GM12878 (cell line): Measurements from ENCODE around the gene BICD1. TPM values are rescaled to one million over a fixed set of nuclear protein-coding genes. Genes with fewer than 3 reads are reported as not detected.
"Not testable (repeated sequence)": the region's sequence is repeated elsewhere in the genome, so short reads cannot be mapped to it uniquely, and the experiment has no call there.

ENCODE experiments used
- ATAC-seq: fragments of 200-7000 bp; cut with Tn5 transposase; 3 replicates; pipeline ENCODE4 v1.9.1; 2020; ENCODE audit warnings: mild to moderate bottlenecking, moderate library complexity
- BruUV-seq: library from RNA; stranded (reverse); fragments of 400-500 nt; replicated peaks from 2 replicates; lab custom pipeline; 2021; lab: Mats Ljungman, UMichigan
- CTCF ChIA-PET: fragments of 300-600 bp; sonication (Branson Sonifier 250); formaldehyde crosslinking; extraction: SDS; loops from one replicate; lab custom pipeline; 2021; ENCODE audit warnings: inconsistent platforms; lab: Yijun Ruan, JAX
- POLR2A ChIA-PET: fragments of 350-600 bp; formaldehyde crosslinking; extraction: SDS; loops from one replicate; lab custom pipeline; 2021; ENCODE audit warnings: inconsistent platforms; lab: Charles Lee
- RAD21 ChIA-PET: fragments of 300-600 bp; sonication (Branson Sonifier 250); formaldehyde crosslinking; loops from one replicate; lab custom pipeline; 2023; ENCODE audit warnings: antibody characterized with exemption; ENCODE audit not compliant: unreplicated experiment; lab: Charles Lee
- SMC1A ChIA-PET: fragments of 300-600 bp; sonication (Branson Sonifier 250); formaldehyde crosslinking; loops from one replicate; lab custom pipeline; 2023; ENCODE audit not compliant: unreplicated experiment, uncharacterized antibody; lab: Charles Lee
- DNase-seq: peaks from one replicate; pipeline ENCODE4 v3.0.0-alpha.2; 2011; ENCODE audit warnings: low read depth, low spot score
- FAIRE-seq: peaks from 3 replicates; lab custom pipeline; 2011; peaks lifted over from hg19 to GRCh38; lab: Jason Lieb, UNC
- H2AFZ ChIP-seq: 2 replicates; pipeline ENCODE4 v1.6.0; 2011; ENCODE audit warnings: low read depth, low read length, control low read depth; ENCODE audit not compliant: control insufficient read depth
- H3K27ac ChIP-seq: 2 replicates; pipeline ENCODE4 v1.5.1; 2011; ENCODE audit warnings: control low read depth; ENCODE audit not compliant: control insufficient read depth, insufficient read depth
- H3K27me3 ChIP-seq, 2 experiments: replicated peaks in 1 of 2; 2 replicates each; pipeline versions ENCODE4 v1.6.0 to v1.6.1; 2011; ENCODE audit warnings: low read length in 1 of 2; ENCODE audit not compliant: control insufficient read depth in 2 of 2, insufficient read depth in 2 of 2
- H3K36me3 ChIP-seq, 2 experiments: 2 replicates each; pipeline ENCODE4 v1.5.1; 2011; ENCODE audit warnings: low read length in 1 of 2; ENCODE audit not compliant: control insufficient read depth in 2 of 2, insufficient read depth in 2 of 2
- H3K4me1 ChIP-seq: 2 replicates; pipeline ENCODE4 v1.6.1; 2011; ENCODE audit warnings: mild to moderate bottlenecking, low read length, moderate library complexity, mixed read lengths; ENCODE audit not compliant: control insufficient read depth, insufficient read depth
- H3K4me2 ChIP-seq: 2 replicates; pipeline ENCODE4 v1.6.0; 2011; ENCODE audit warnings: control low read depth; ENCODE audit not compliant: control insufficient read depth, insufficient read depth
- H3K4me3 ChIP-seq: fragments of 200-600 bp; sonication (generic); 2 replicates; pipeline ENCODE4 v1.5.1; 2016
- H3K79me2 ChIP-seq: 2 replicates; pipeline ENCODE4 v1.6.0; 2011; ENCODE audit warnings: low read length; ENCODE audit not compliant: control insufficient read depth, insufficient read depth
- H3K9ac ChIP-seq: 2 replicates; pipeline ENCODE4 v1.8.0; 2011; ENCODE audit warnings: low read length, control low read depth, mixed read lengths; ENCODE audit not compliant: control insufficient read depth, insufficient read depth
- H3K9me3 ChIP-seq: replicated peaks from 3 replicates; pipeline ENCODE4 v1.5.1; 2011; ENCODE audit warnings: mild to moderate bottlenecking, low read length; ENCODE audit not compliant: control insufficient read depth, insufficient read depth
- H4K20me1 ChIP-seq: 2 replicates; pipeline ENCODE4 v1.6.0; 2011; ENCODE audit not compliant: control insufficient read depth, insufficient read depth
- BCL3 ChIP-seq: IDR thresholded peaks from 2 replicates; pipeline ENCODE4 v1.6.1; 2011; ENCODE audit warnings: borderline replicate concordance, low read depth, mild to moderate bottlenecking, moderate library complexity, low read length; ENCODE audit not compliant: insufficient read depth, poor library complexity, severe bottlenecking
- BMI1 ChIP-seq: fragments of 450-650 bp; IDR thresholded peaks from 2 replicates; pipeline ENCODE4 v1.6.1; 2016; ENCODE audit warnings: mild to moderate bottlenecking, moderate library complexity, borderline replicate concordance
- CEBPB ChIP-seq, 2 experiments: fragments of 150-350 bp in 1 of 2; IDR thresholded peaks; 2 replicates each; pipeline ENCODE4 v1.6.1; 2012 to 2014; ENCODE audit warnings: low read depth in 2 of 2, low read length in 2 of 2, borderline replicate concordance in 1 of 2, inconsistent platforms in 1 of 2
- HSF1 ChIP-seq: fragments of 150-350 bp; IDR thresholded peaks from 2 replicates; pipeline ENCODE4 v1.6.1; 2014; ENCODE audit warnings: mild to moderate bottlenecking, low read depth, low read length
- POLR2AphosphoS5 ChIP-seq: IDR thresholded peaks from 2 replicates; pipeline ENCODE4 v1.6.1; 2011; ENCODE audit warnings: mild to moderate bottlenecking, low read length, inconsistent platforms
- SP1 ChIP-seq: IDR thresholded peaks from one replicate; pipeline ENCODE4 v1.6.1; 2011; ENCODE audit warnings: low read depth, low read length
- SREBF2 ChIP-seq: IDR thresholded peaks from 2 replicates; pipeline ENCODE4 v1.6.1; 2012; ENCODE audit warnings: mild to moderate bottlenecking, low read length
- WGBS: methylation state at CpG from one replicate; pipeline ENCODE4 v1.1.6; 2016; ENCODE audit warnings: low lambda C conversion rate; ENCODE audit not compliant: insufficient replicate concordance, insufficient coverage; ENCODE audit errors: missing lambda C conversion rate; 5-methylcytosine and 5-hydroxymethylcytosine counted together
- in situ Hi-C: fragments of 300-500 bp; cut with MboI; formaldehyde crosslinking; loops from 9 replicates; pipeline ENCODE4 v1.14.3; 2018; ENCODE audit warnings: mixed read lengths
- intact Hi-C: fragments of 100-400 bp; cut with micrococcal nuclease; formaldehyde crosslinking; loops from one replicate; pipeline ENCODE4 v1.14.2; 2022; ENCODE audit not compliant: unreplicated experiment
- polyA plus RNA-seq, 11 experiments: library from polyadenylated mRNA; depleted of rRNA in 4 of 11; unstranded in 6 of 11; stranded (reverse) in 5 of 11; fragments of >200 nt; fragmentation: Nextera tagmentation in 4 of 11; fragmentation: Illumina TruSeq in 1 of 11; extraction: Ambion mirVana in 4 of 11; extraction: Trizol in 1 of 11; gene quantifications; 1 replicate in 1 of 11; 2 replicates in 10 of 11; pipeline versions ENCODE4 v1.2.1 to v1.2.3, GENCODE V29; 2011 to 2016; ENCODE audit warnings: inconsistent platforms in 2 of 11, missing spikeins in 2 of 11, low read depth in 1 of 11
- total RNA-seq, 4 experiments: library from RNA; depleted of rRNA in 3 of 4; stranded (reverse); fragments of >200 nt in 3 of 4; fragmentation: Illumina TruSeq in 1 of 4; extraction: Trizol in 1 of 4; gene quantifications; 2 replicates each; pipeline versions ENCODE4 v1.2.1 to v1.2.3, GENCODE V29; 2013 to 2021
- TF ChIP-seq, protein P1 (sequence below): fragments of 450-650 bp; IDR thresholded peaks from 2 replicates; pipeline ENCODE4 v1.6.1; 2018; ENCODE audit warnings: mild to moderate bottlenecking, low read depth, moderate library complexity; ENCODE audit not compliant: partially characterized antibody

BICD1 gene
- total and polyA plus RNA-seq, 10 of the 15 experiments (the other 5 are each of a cell fraction or from before 2014, with no cell fraction given), result 4.7 to 32.5 (median 14.4) TPM

DNA sequence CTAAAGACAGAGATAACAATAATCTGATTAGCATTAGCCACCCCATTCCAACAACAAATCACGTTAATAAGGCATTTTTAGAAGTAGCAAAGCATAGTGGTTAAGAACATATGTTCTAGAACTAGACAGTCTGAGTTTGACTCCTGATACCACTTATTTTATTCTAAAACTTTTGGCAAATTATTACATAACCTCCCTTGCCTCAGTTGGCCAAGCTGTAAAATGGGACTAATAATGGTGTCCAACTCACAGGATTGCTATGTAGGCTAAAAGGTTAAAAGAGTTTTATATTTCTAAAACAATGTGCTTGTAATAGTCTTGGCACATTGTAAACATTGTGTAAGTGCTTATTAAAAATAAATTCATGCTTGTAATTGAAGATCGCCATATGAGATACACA is 168.0 kb downstream of the BICD1 start (continued):
- no peak for TF ChIP-seq HSF1
- no peak for TF ChIP-seq POLR2AphosphoS5
- TF ChIP-seq, protein P1, sequence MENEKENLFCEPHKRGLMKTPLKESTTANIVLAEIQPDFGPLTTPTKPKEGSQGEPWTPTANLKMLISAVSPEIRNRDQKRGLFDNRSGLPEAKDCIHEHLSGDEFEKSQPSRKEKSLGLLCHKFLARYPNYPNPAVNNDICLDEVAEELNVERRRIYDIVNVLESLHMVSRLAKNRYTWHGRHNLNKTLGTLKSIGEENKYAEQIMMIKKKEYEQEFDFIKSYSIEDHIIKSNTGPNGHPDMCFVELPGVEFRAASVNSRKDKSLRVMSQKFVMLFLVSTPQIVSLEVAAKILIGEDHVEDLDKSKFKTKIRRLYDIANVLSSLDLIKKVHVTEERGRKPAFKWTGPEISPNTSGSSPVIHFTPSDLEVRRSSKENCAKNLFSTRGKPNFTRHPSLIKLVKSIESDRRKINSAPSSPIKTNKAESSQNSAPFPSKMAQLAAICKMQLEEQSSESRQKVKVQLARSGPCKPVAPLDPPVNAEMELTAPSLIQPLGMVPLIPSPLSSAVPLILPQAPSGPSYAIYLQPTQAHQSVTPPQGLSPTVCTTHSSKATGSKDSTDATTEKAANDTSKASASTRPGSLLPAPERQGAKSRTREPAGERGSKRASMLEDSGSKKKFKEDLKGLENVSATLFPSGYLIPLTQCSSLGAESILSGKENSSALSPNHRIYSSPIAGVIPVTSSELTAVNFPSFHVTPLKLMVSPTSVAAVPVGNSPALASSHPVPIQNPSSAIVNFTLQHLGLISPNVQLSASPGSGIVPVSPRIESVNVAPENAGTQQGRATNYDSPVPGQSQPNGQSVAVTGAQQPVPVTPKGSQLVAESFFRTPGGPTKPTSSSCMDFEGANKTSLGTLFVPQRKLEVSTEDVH, result no peak
- no peak for TF ChIP-seq SREBF2
- no peak for TF ChIP-seq CEBPB (IDR thresholded peaks at IDR 0.05; ENCODE audit: borderline replicate concordance in 1 of 2, low read depth in 2 of 2, low read length in 2 of 2)
- TF ChIP-seq BMI1, result no peak
- no peak for TF ChIP-seq SP1
- TF ChIP-seq BCL3, result no peak

- H3K79me2 ChIP-seq, in situ Hi-C loops, H3K4me3 ChIP-seq, H3K9ac ChIP-seq, DNase-seq, BruUV-seq, CTCF ChIA-PET, H3K27me3 ChIP-seq, H2AFZ ChIP-seq, H3K9me3 ChIP-seq, RAD21 ChIA-PET, H3K4me2 ChIP-seq, POLR2A ChIA-PET, FAIRE-seq, H4K20me1 ChIP-seq, H3K36me3 ChIP-seq, H3K27ac ChIP-seq, ATAC-seq: not testable (repeated sequence)
- SMC1A ChIA-PET, result interaction anchor here (0.7 to 0.9 kb wide), 2 partner anchors 8 to 19 kb away, joined by 3 read pairs; no protein-coding TSS in a partner anchor
- intact Hi-C loops, result loop anchor here (10.0 kb wide), 1 partner anchor 141 kb away; no protein-coding TSS in a partner anchor
- peaks cover 33% of the 10 kb centered on the region for H3K4me1 ChIP-seq
- 93% methylated on average over 16 of the region's 17 CpGs for WGBS
Observed at GRCh38 chr12:32275520-32275919, 168.9 kb downstream of the BICD1 start.
